Right cardiac atrium (tissue), 5 donors: ENCODE data around the gene SUDS3. TPM values are rescaled to one million over a fixed set of nuclear protein-coding genes. Genes with fewer than 3 reads are reported as not detected.
A peak's percentile ranks its signal among the peaks of the same experiment; 100 is the strongest.

Source experiments
- ATAC-seq, 2 donors: fragments of 200-7000 bp; cut with Tn5 transposase; one replicate each; pipeline versions ENCODE4 v1.8.0 to v1.9.1; 2020; ENCODE audit warnings: moderate library complexity in 2 of 2, mild to moderate bottlenecking in 1 of 2
- DNase-seq, 3 donors: peaks; one replicate each; pipeline ENCODE4 v3.0.0-alpha.2; 2020
- H3K27ac ChIP-seq: one replicate; pipeline ENCODE4 v1.5.1; 2013; ENCODE audit warnings: mild to moderate bottlenecking, low read length, control low read depth, moderate library complexity
- H3K27me3 ChIP-seq: one replicate; pipeline ENCODE4 v1.6.1; 2013; ENCODE audit not compliant: control insufficient read depth, insufficient read depth
- H3K4me1 ChIP-seq: one replicate; pipeline ENCODE4 v1.6.1; 2013; ENCODE audit warnings: low read length; ENCODE audit not compliant: control insufficient read depth, insufficient read depth
- H3K4me3 ChIP-seq: one replicate; pipeline ENCODE4 v1.5.1; 2013; ENCODE audit warnings: low read length, control low read depth
- H3K9me3 ChIP-seq: one replicate; pipeline ENCODE4 v1.6.1; 2013; ENCODE audit warnings: low read length; ENCODE audit not compliant: control insufficient read depth
- WGBS: extraction: QIAGEN DNeasy Blood & Tissue Kit; methylation state at CpG from one replicate; pipeline ENCODE4 v1.1.7; 2013; 5-methylcytosine and 5-hydroxymethylcytosine counted together
- intact Hi-C, 4 donors: fragments of 100-400 bp; cut with DNase I; formaldehyde crosslinking; loops; one replicate each; pipeline versions ENCODE4 v1.11.0 to v1.14.0; 2022 to 2023
- long read RNA-seq, 4 donors: library from polyadenylated mRNA; unstranded; transcript quantifications; one replicate each; pipeline ENCODE4 v2.0.0, GENCODE V29; 2020 to 2021
- polyA plus RNA-seq: library from polyadenylated mRNA; stranded (reverse); fragments of 200-250 nt; gene quantifications from one replicate; pipeline ENCODE4 v1.2.3, GENCODE V29; 2013
- total RNA-seq, 4 donors: library from RNA; stranded (reverse); fragmentation: NEBNext Ultra II Directional; extraction: Animal tissue kit (Norgen Biotek cat#: 25700); gene quantifications; one replicate each; pipeline ENCODE4 v1.2.1, GENCODE V29; 2021
- donor health status: healthy with polysubstance abuse.
- donor health status: DM: no; HTN: yes; CAD: no.
- donor health status: DM: no; HTN: no; CAD: no.
- donor health status: DM: no; HTN: yes; CAD: no; lungs with severe emphysema.
- donor health status: DM: yes; HTN: yes; CAD: no.

Gene SUDS3
- total RNA-seq (10 to 100 TPM; 18.9 to 24.0 (median 21.1) TPM), polyA plus RNA-seq (9.5 TPM)
- long read RNA-seq, donor 1, full-length matches to known transcripts = 40 of 52 reads
- long read RNA-seq, donor 1, partial matches to known transcripts = 6 of 52 reads
- long read RNA-seq, donor 1, other reads (novel, unspliced or antisense) = 6 of 52 reads
- long read RNA-seq, donor 2, full-length matches to known transcripts = 20 of 23 reads
- long read RNA-seq, donor 2, partial matches to known transcripts = 2 of 23 reads
- long read RNA-seq, donor 2, other reads (novel, unspliced or antisense) = 1 of 23 reads
- long read RNA-seq, donor 3, full-length matches to known transcripts = 54 of 69 reads
- long read RNA-seq, donor 3, partial matches to known transcripts = 5 of 69 reads
- long read RNA-seq, donor 3, other reads (novel, unspliced or antisense) = 10 of 69 reads
- long read RNA-seq, donor 4, full-length matches to known transcripts = 16 of 19 reads
- long read RNA-seq, donor 4, partial matches to known transcripts = 1 of 19 reads
- long read RNA-seq, donor 4, other reads (novel, unspliced or antisense) = 2 of 19 reads

- intact Hi-C loops = loop anchor here (5.0 kb wide), 2 partner anchors 194 to 254 kb away; no protein-coding TSS in a partner anchor
- ATAC-seq (peak; percentile 27 to 37), DNase-seq (peak; percentile 90 to 98 (median 97))
- Histone ChIP-seq H3K9me3 (no peaks in the 10 kb centered on the region), H3K4me1 (no peaks in the 10 kb centered on the region), H3K27ac (peak within 1 kb of the TSS; percentile 92), H3K4me3 (peak within 1 kb of the TSS; percentile 80), H3K27me3 (no peaks in the 10 kb centered on the region)
- WGBS = under 1% methylated on average over 102 of the region's 102 CpGs
These were observed at the start of gene SUDS3 for GRCh38 chr12:118376089-118377020. Gene SUDS3 (plus strand): TSS chr12:118376555. CDS start chr12:118376692, 137 bp downstream.

GRCh38 chr12:118326991-118327390, 49.4 kb upstream of the SUDS3 start:
- DNase-seq (no peak), ATAC-seq (no peak)
- intact Hi-C loops = no loop called here
- no peaks in the 10 kb centered on the region for H3K9me3 ChIP-seq
- no peaks in the 10 kb centered on the region for H3K27me3 ChIP-seq
- H3K27ac ChIP-seq = no peak overlapping the region
- peaks cover 1% of the 10 kb centered on the region for H3K4me1 ChIP-seq
- H3K4me3 ChIP-seq = no peak overlapping the region

GRCh38 chr12:118327391-118327790, 49.0 kb upstream of the SUDS3 start:
- no peak overlapping the region for H3K4me3 ChIP-seq
- no peaks in the 10 kb centered on the region for H3K9me3 ChIP-seq
- H3K27me3 ChIP-seq = no peaks in the 10 kb centered on the region
- DNase-seq (no peak), ATAC-seq (no peak)
- intact Hi-C loops = no loop called here
- H3K27ac ChIP-seq = no peak overlapping the region
- peaks cover 1% of the 10 kb centered on the region for H3K4me1 ChIP-seq

- no peak for DNase-seq
- no peak overlapping the region for H3K4me3 ChIP-seq
- H3K4me1 ChIP-seq = peaks cover 1% of the 10 kb centered on the region
- no peak overlapping the region for H3K27ac ChIP-seq
- 79% methylated on average over 3 of the region's 3 CpGs for WGBS
- ATAC-seq = no peak
- H3K9me3 ChIP-seq = no peaks in the 10 kb centered on the region
- intact Hi-C loops = no loop called here
- H3K27me3 ChIP-seq = no peaks in the 10 kb centered on the region
These were observed 47.6 kb upstream of the SUDS3 start for GRCh38 chr12:118328486-118329330.

- H3K27me3 ChIP-seq = no peaks in the 10 kb centered on the region
- ATAC-seq = peak; percentile 43 to 52
- intact Hi-C loops = no loop called here
- 31% methylated on average over 3 of the region's 3 CpGs for WGBS
- no peak overlapping the region for H3K27ac ChIP-seq
- H3K9me3 ChIP-seq = no peaks in the 10 kb centered on the region
- H3K4me3 ChIP-seq = no peak overlapping the region
- H3K4me1 ChIP-seq = peaks cover 1% of the 10 kb centered on the region
- DNase-seq = no peak
These were observed 45.8 kb upstream of the SUDS3 start for GRCh38 chr12:118330421-118331018.

- ATAC-seq (no peak), DNase-seq (no peak)
- Histone ChIP-seq H3K27ac (no peak overlapping the region), H3K4me3 (no peak overlapping the region), H3K9me3 (no peaks in the 10 kb centered on the region), H3K4me1 (peaks cover 1% of the 10 kb centered on the region), H3K27me3 (no peaks in the 10 kb centered on the region)
- 80% methylated on average over 4 of the region's 4 CpGs for WGBS
- intact Hi-C loops = no loop called here
These were observed 43.8 kb upstream of the SUDS3 start for GRCh38 chr12:118332511-118332910.

GRCh38 chr12:118334241-118334640, 42.1 kb upstream of the SUDS3 start:
- intact Hi-C loops = no loop called here
- Histone ChIP-seq H3K4me3 (no peak overlapping the region), H3K4me1 (peaks cover 1% of the 10 kb centered on the region), H3K9me3 (no peaks in the 10 kb centered on the region), H3K27ac (no peak overlapping the region), H3K27me3 (no peaks in the 10 kb centered on the region)
- DNase-seq = no peak
- WGBS = 100% methylated on average over 3 of the region's 3 CpGs
- ATAC-seq = no peak

GRCh38 chr12:118334939-118335567, 41.3 kb upstream of the SUDS3 start:
- H3K27ac ChIP-seq = no peak overlapping the region
- H3K4me1 ChIP-seq = peaks cover 1% of the 10 kb centered on the region
- H3K9me3 ChIP-seq = no peaks in the 10 kb centered on the region
- intact Hi-C loops = no loop called here
- no peak overlapping the region for H3K4me3 ChIP-seq
- WGBS = 91% methylated on average over 4 of the region's 4 CpGs
- DNase-seq (no peak), ATAC-seq (no peak)
- no peaks in the 10 kb centered on the region for H3K27me3 ChIP-seq

- Histone ChIP-seq H3K27me3 (no peaks in the 10 kb centered on the region), H3K4me1 (peaks cover 1% of the 10 kb centered on the region), H3K4me3 (no peak overlapping the region), H3K27ac (no peak overlapping the region), H3K9me3 (no peaks in the 10 kb centered on the region)
- DNase-seq (no peak), ATAC-seq (no peak)
- intact Hi-C loops = no loop called here
- WGBS = 92% methylated on average over 2 of the region's 2 CpGs
These were observed 40.2 kb upstream of the SUDS3 start for GRCh38 chr12:118336123-118336522.
